HepG2 (cell line): ENCODE measurements around the gene THRB. TPM values are rescaled to one million over a fixed set of nuclear protein-coding genes. Genes with fewer than 3 reads are reported as not detected.

Source experiments
- CENPT ChIP-seq: sonication (generic); formaldehyde crosslinking; IDR thresholded peaks from 2 replicates; pipeline ENCODE4 v1.8.0; 2022; ENCODE audit warnings: low read depth, mild to moderate bottlenecking, moderate library complexity, missing genetic modification reagents
- E2F2 ChIP-seq: sonication (generic); formaldehyde crosslinking; IDR thresholded peaks from 2 replicates; pipeline ENCODE4 v1.4.0; 2020; ENCODE audit warnings: missing genetic modification reagents, borderline replicate concordance
- HHEX ChIP-seq: IDR thresholded peaks from 2 replicates; pipeline ENCODE4 v1.6.1; 2016; ENCODE audit warnings: control low read depth
- HOXD1 ChIP-seq: sonication (generic); formaldehyde crosslinking; IDR thresholded peaks from 2 replicates; pipeline ENCODE4 v1.5.0; 2020; ENCODE audit warnings: missing genetic modification reagents
- ZBTB44 ChIP-seq: sonication (generic); formaldehyde crosslinking; IDR thresholded peaks from 2 replicates; pipeline ENCODE4 v1.4.0; 2020; ENCODE audit warnings: missing genetic modification reagents
- ZNF232 ChIP-seq: sonication (generic); formaldehyde crosslinking; IDR thresholded peaks from 2 replicates; pipeline ENCODE4 v1.4.0; 2020; ENCODE audit warnings: missing genetic modification reagents, borderline replicate concordance
- ZNF580 ChIP-seq: IDR thresholded peaks from 2 replicates; pipeline ENCODE4 v1.6.1; 2016; ENCODE audit warnings: low read depth, borderline replicate concordance
- ZNF691 ChIP-seq: sonication (generic); formaldehyde crosslinking; IDR thresholded peaks from 2 replicates; pipeline ENCODE4 v1.4.0; 2020; ENCODE audit warnings: missing genetic modification reagents, low read depth, mild to moderate bottlenecking, borderline replicate concordance
- ZNF772 ChIP-seq: sonication (generic); formaldehyde crosslinking; IDR thresholded peaks from 2 replicates; pipeline ENCODE4 v1.5.0; 2020; ENCODE audit warnings: mild to moderate bottlenecking, missing genetic modification reagents
- polyA plus RNA-seq, 8 experiments: library from polyadenylated mRNA; depleted of rRNA in 3 of 8; stranded (reverse) in 7 of 8; unstranded in 1 of 8; fragments of >200 nt; fragmentation: Illumina TruSeq in 4 of 8; extraction: Trizol in 4 of 8; gene quantifications; 2 replicates each; pipeline versions ENCODE4 v1.2.1 to v1.2.3, GENCODE V29; 2011 to 2016; ENCODE audit warnings: low read depth in 4 of 8, missing spikeins in 1 of 8, mixed read lengths in 1 of 8; ENCODE audit not compliant: insufficient read depth in 1 of 8
- total RNA-seq, 5 experiments: library from RNA; depleted of rRNA; stranded (reverse); fragments of >200 nt; fragmentation: Illumina TruSeq; extraction: Trizol; gene quantifications; 2 replicates each; pipeline ENCODE4 v1.2.3, GENCODE V29; 2016; ENCODE audit warnings: low read depth in 1 of 5
- TF ChIP-seq, protein P1 (sequence below): sonication (generic); formaldehyde crosslinking; IDR thresholded peaks from 2 replicates; pipeline ENCODE4 v1.4.0; 2020; ENCODE audit warnings: missing genetic modification reagents, borderline replicate concordance
- TF ChIP-seq, protein P2 (sequence below): sonication (generic); formaldehyde crosslinking; IDR thresholded peaks from 2 replicates; pipeline ENCODE4 v1.4.0; 2020; ENCODE audit warnings: missing genetic modification reagents
- TF ChIP-seq, protein P3 (sequence below): sonication (generic); formaldehyde crosslinking; IDR thresholded peaks from 2 replicates; pipeline ENCODE4 v1.9.0; 2021; ENCODE audit warnings: missing genetic modification reagents, borderline replicate concordance

THRB gene
- total and polyA plus RNA-seq, 2 of the 13 experiments (the other 11 are each of a cell fraction or from before 2014, with no cell fraction given) = 4.7 to 22.7 TPM

DNA sequence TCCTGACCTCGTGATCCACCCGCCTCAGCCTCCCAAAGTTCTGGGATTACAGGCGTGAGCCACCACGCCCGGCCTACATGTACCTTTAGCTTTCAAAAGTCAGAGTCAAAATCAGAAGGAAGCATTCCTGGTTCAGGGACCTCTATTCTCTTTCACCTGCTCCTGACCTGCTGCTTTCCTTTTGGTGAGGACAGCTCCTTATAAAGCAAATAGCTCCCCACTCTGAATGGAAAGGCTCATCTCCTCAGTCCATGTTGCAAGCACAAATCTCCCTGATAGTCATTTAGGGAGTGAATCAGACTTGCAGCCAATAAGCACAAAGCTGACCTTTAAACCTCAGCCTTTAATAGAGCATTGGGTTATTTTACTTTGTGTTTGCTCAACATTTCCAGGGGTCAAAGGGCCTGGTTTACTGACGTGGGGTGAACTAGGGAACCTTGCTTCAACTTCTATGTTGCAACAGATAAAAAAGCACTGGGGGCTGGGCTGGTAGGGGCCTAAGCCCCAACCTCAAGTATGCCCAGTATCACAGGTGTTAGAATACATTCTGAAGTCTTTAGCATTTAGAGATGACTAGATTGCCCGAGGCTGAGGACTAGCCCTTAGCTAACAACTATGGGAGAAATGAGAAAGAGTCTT is 43.1 kb downstream of the THRB start (continued):
- TF ChIP-seq, protein P1, sequence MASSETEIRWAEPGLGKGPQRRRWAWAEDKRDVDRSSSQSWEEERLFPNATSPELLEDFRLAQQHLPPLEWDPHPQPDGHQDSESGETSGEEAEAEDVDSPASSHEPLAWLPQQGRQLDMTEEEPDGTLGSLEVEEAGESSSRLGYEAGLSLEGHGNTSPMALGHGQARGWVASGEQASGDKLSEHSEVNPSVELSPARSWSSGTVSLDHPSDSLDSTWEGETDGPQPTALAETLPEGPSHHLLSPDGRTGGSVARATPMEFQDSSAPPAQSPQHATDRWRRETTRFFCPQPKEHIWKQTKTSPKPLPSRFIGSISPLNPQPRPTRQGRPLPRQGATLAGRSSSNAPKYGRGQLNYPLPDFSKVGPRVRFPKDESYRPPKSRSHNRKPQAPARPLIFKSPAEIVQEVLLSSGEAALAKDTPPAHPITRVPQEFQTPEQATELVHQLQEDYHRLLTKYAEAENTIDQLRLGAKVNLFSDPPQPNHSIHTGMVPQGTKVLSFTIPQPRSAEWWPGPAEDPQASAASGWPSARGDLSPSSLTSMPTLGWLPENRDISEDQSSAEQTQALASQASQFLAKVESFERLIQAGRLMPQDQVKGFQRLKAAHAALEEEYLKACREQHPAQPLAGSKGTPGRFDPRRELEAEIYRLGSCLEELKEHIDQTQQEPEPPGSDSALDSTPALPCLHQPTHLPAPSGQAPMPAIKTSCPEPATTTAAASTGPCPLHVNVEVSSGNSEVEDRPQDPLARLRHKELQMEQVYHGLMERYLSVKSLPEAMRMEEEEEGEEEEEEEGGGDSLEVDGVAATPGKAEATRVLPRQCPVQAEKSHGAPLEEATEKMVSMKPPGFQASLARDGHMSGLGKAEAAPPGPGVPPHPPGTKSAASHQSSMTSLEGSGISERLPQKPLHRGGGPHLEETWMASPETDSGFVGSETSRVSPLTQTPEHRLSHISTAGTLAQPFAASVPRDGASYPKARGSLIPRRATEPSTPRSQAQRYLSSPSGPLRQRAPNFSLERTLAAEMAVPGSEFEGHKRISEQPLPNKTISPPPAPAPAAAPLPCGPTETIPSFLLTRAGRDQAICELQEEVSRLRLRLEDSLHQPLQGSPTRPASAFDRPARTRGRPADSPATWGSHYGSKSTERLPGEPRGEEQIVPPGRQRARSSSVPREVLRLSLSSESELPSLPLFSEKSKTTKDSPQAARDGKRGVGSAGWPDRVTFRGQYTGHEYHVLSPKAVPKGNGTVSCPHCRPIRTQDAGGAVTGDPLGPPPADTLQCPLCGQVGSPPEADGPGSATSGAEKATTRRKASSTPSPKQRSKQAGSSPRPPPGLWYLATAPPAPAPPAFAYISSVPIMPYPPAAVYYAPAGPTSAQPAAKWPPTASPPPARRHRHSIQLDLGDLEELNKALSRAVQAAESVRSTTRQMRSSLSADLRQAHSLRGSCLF (CRISPR knock-in tag) = no peak
- TF ChIP-seq HOXD1 (CRISPR knock-in tag) (no peak; the same call in 1 of the 2 replicates), ZBTB44 (CRISPR knock-in tag) (no peak), ZNF232 (no peak), ZNF580 (CRISPR knock-in tag) (no peak), HHEX (CRISPR knock-in tag) (peak; percentile 89), ZNF772 (CRISPR knock-in tag) (peak; percentile 80; the same call in 1 of the 2 replicates), ZNF691 (no peak; the same call in 1 of the 2 replicates), E2F2 (CRISPR knock-in tag) (no peak), CENPT (CRISPR knock-in tag) (no peak)
- TF ChIP-seq, protein P2, sequence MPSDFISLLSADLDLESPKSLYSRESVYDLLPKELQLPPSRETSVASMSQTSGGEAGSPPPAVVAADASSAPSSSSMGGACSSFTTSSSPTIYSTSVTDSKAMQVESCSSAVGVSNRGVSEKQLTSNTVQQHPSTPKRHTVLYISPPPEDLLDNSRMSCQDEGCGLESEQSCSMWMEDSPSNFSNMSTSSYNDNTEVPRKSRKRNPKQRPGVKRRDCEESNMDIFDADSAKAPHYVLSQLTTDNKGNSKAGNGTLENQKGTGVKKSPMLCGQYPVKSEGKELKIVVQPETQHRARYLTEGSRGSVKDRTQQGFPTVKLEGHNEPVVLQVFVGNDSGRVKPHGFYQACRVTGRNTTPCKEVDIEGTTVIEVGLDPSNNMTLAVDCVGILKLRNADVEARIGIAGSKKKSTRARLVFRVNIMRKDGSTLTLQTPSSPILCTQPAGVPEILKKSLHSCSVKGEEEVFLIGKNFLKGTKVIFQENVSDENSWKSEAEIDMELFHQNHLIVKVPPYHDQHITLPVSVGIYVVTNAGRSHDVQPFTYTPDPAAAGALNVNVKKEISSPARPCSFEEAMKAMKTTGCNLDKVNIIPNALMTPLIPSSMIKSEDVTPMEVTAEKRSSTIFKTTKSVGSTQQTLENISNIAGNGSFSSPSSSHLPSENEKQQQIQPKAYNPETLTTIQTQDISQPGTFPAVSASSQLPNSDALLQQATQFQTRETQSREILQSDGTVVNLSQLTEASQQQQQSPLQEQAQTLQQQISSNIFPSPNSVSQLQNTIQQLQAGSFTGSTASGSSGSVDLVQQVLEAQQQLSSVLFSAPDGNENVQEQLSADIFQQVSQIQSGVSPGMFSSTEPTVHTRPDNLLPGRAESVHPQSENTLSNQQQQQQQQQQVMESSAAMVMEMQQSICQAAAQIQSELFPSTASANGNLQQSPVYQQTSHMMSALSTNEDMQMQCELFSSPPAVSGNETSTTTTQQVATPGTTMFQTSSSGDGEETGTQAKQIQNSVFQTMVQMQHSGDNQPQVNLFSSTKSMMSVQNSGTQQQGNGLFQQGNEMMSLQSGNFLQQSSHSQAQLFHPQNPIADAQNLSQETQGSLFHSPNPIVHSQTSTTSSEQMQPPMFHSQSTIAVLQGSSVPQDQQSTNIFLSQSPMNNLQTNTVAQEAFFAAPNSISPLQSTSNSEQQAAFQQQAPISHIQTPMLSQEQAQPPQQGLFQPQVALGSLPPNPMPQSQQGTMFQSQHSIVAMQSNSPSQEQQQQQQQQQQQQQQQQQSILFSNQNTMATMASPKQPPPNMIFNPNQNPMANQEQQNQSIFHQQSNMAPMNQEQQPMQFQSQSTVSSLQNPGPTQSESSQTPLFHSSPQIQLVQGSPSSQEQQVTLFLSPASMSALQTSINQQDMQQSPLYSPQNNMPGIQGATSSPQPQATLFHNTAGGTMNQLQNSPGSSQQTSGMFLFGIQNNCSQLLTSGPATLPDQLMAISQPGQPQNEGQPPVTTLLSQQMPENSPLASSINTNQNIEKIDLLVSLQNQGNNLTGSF = no peak
- TF ChIP-seq, protein P3, sequence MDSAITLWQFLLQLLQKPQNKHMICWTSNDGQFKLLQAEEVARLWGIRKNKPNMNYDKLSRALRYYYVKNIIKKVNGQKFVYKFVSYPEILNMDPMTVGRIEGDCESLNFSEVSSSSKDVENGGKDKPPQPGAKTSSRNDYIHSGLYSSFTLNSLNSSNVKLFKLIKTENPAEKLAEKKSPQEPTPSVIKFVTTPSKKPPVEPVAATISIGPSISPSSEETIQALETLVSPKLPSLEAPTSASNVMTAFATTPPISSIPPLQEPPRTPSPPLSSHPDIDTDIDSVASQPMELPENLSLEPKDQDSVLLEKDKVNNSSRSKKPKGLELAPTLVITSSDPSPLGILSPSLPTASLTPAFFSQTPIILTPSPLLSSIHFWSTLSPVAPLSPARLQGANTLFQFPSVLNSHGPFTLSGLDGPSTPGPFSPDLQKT (CRISPR knock-in tag) = no peak
